Prostate gland (tissue), 2 donors: ENCODE results near the gene TRIM37.

Experiments
- CTCF ChIP-seq, 4 experiments: fragments of 200-600 bp in 2 of 4; fragments of 450-650 bp in 2 of 4; sonication (generic) in 2 of 4; IDR thresholded peaks; 1 replicate in 3 of 4; 2 replicates in 1 of 4; pipeline ENCODE4 v1.5.1; 2016 to 2019; ENCODE audit warnings: antibody characterized with exemption in 4 of 4, mild to moderate bottlenecking in 2 of 4, moderate library complexity in 2 of 4
- POLR2A ChIP-seq: fragments of 450-650 bp; IDR thresholded peaks from one replicate; pipeline ENCODE4 v1.6.1; 2016; ENCODE audit warnings: antibody characterized with exemption, mild to moderate bottlenecking

- TF ChIP-seq CTCF (IDR thresholded peaks at IDR 0.05) = no peak
- no peak for TF ChIP-seq POLR2A
Measured at GRCh38 chr17:58980706-58981481, 125.8 kb downstream of the TRIM37 start.
